CD4-positive, alpha-beta T cell treated with Interleukin-15 for 1 hour (primary cell): ENCODE data around the gene MRGPRG.

Experiments
- DNase-seq: peaks from one replicate; pipeline ENCODE4 v3.0.0-alpha.2; 2020

The MRGPRG gene

DNA sequence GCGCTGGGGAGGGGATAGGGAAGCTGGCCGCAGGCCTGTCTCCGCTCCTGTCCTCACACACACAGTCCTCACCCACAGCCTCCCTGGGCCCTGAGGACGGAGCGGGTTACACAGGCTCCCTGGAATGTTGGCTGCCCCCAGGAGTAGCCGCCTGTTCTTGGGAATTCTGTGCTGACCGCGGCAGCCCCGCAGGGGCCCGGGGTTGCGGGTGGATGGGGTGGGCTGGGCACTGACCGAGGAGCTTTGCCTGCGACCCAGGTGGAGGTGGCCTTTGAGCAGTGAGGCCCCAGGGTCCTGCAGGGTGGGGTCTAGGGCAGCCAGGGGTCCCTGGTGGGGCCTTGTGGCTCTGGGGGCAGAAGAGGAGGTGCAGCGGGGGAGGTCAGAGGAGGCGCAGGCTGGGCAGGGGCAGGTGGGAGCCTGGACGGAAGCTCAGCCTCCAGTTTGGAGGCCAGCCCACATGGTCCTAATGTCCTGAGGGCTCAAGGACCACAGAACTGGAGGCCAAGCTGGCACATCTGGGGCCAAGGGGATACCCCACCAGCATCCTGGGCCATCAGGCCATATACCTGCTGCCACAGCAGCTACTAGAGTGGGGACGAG, 6.6 kb upstream of the MRGPRG start:
- DNase-seq: no peak

DNA sequence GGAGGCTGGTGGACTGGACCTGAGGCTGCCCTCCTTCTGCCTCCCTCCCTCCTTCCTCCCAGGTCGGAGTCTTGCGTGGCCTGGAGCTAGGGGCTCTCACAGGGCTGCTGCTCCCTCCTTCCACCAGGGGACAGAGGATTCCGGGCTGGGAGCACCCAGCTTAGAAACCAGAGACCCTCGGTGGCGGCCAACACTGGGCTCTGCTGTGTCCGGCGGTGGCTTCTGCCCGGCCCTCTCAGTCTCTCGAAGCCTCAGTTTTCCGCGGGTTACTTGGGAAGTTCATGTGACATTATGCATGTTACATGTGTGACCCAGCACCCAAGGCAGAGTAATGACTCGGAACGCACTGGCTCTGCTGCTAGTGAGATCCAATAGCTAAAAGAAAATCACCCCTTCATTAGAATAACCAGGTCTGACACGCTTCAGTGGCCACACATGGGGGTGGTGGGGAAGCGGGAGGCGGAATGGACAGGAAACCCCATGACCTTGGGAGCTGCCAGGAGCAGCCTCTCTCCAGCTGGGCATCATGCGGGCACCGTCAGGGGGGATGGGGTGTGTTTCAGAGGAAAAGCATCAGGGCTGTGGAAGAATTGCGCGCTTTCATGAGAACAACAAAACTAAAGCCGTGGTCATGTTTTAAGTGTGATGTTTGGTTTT, 5.9 kb upstream of the MRGPRG start:
- DNase-seq: no peak

DNA sequence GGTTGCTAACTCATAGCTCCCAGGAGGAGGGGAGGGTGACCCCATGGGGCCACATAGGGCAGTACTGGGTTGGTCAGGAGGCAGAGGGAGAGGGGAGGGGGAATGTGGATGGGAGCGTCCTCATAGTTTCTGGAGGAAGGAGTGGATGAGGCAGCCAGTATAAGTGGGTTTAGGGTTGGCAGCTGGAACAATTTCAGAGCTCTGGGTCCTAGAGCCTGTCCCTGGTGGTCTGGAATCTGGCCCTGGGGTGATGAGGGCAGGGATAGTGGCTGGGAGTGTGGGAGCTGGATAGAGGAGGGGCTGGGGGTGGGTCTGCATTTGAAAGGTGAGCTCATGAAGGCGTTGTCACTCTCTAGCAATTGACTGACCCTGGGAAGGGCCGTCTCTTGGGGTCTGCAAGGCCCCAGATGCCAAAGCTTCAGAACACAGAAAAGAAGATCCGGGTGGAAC, 5.3 kb upstream of the MRGPRG start:
- no peak for DNase-seq

DNA sequence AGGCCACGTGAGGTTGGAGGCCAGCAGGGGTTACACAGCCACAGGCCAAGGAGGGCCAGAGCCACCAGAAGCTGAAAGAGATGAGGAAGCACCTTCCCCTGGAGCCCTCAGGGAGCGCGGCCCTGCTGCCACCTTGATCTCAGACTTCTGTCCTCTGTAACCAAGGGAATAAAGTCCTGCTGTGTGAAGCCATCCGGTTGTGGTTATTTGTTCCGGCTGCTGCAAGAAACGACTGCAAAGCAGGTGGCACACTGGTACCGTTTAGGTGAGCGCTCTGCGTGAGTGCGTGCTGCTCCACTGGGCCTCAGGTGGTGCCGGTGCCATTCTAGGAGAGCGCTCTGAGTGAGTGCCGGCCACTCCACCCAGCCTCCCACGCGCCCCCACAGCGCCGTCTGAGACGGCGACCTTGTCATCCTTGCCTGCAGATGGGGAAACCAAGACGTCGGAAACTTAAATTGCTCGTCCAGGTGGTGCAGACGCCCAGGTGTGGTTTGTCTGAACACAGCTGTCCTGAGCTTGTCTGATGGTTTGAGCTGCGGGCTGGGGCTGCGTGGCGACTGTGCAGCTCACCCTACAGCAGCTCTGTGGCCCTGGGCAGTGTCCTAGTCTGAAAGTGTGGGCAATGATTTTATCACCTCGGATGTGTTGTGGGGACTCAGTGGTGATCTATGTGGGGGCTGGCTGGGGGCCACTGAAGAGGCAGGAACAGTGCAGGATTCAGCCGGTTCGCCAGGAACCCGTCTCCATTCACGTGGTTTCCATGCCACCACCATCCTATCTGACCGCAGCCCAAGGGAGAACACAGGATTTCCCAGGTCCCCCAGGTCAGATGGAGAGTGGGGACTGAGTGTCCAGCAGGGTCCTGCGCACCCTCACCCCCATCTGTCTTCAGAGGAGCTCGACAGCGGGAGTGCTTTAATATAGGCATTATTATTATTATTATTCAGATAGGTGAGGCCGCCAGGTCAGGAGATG, 4.6 kb upstream of the MRGPRG start:
- no peak for DNase-seq

DNA sequence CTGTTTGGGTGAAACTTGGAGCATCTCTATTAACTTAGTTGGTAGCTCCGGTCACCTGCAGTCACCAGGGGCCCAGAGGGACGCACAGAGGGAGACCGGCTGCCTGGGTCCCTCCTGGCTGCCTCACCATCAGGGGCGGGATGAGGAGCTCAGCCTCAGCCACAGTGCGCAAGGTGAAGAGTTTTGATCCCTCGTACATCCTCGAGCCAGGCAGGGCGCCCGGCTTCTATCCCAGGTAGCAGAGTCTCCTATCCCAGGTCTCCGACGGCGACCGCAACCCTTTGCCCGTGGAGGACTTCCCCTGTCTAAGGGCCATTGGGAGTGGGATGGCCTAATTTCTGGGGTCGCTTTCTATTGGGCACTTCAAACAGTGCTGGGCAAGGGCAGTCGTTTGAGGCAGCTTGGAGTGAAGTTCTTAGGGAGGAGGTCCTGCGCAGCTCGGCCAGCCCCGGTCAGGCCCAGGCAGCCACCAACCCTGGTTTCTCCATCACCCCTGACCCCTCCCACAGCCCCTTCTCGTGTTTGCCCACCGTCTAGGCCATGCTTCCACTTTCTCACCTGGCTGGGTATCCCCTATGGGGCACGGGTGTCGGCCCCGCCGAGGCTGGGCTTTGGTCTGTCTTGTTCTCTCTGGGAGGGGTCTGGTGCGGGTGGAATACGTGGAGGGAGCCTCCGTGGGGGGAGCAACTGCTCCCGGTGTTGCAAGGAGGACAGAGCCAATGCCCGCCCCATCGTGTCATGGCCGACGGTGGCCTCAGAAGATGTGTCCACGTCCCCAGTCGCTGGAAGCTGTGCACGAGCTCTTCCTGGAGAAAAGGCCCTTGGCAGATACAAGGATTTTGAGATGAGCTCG, 3.6 kb upstream of the MRGPRG start:
- no peak for DNase-seq

DNA sequence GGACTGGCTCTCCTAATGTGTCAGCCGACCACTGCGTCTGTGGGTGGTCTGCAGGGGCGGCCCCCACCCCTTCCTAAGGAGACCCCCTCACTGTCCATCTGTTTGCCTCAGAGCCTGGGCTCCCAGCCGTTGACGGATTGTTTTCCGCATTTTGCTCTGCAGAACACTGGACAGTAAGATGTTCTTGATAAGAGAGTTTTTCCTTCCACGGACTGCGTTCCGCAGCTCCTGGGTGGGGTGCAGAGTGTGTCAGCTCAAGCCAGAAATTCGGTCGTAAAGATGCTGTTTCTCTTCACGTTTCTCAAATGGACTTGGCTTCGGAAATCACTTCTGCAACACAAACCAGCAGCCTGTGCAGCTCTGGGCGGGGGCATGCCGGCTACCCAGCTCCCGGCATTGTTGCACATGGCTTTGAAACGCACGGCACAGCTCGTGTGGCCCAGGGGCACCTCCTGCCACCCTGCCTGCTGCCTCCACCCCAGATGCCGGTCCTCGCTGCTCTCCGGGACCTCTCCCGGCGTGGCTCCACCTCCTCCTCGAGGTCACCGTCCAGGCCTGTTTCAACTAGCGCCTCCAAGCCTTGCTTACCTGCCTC, 2.9 kb upstream of the MRGPRG start:
- DNase-seq: no peak

DNA sequence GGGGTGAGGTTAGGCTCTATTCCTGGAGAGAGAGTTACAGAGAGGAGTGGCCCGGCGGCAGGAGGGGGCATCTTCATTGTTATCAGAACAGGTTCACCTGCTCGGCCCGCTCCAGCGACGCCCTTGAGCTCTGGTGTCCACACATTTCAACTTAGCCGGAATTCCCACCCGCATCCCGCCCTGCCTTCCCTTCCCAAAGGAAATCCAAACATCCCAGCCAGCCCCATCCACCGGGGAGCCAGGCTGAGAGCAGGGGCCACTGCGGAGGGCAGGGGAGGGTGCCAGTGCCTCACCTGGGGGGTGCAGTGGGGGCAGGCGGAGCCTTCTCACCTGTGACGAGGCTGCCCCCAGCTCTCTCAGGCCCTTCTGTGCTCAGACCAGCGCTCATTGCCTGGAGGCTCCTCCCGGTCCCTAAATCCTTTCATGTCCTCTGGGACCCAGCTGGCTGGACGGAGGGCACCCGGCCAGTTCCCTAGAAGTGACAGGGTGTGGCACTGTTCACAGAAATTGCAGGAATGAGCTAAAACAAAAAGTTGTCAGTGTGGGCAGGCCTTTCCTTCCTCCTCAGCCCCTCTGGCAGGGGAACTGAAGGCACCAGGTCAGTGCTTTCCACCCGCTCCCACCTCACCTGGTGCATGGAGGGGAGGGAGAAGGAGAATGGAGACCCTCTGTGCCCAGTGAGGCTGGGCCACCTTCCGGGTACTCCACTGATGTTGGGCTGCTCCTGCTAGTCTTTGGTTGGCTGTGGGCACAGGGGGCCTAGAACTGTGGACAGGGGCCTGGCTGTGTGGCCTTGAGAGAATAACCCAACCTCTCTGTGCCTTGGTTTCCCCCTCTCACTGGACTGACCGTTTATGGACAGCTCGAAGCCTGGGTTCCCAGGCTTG, 2.2 kb upstream of the MRGPRG start:
- no peak for DNase-seq

DNA sequence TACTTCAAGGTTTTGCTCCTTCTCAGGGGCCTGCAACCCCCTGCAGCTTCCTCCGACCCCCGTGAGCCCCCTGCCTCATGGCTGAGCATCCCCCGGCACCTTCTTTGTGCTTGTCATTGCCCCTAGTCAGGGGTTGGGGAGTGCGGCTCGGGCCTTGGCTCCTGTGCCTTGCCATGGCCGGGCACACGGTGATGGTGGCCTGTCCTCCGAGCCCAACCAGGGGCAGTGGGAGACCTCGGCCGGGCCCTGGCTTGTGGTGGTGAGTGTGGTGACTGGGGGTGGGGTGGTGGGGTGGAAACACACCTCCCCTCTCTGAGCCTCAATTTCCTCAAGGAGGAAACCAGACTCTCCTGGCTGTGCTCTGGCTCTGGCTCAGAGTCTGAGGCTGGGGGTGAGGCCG, 1.5 kb upstream of the MRGPRG start:
- DNase-seq: no peak

DNA sequence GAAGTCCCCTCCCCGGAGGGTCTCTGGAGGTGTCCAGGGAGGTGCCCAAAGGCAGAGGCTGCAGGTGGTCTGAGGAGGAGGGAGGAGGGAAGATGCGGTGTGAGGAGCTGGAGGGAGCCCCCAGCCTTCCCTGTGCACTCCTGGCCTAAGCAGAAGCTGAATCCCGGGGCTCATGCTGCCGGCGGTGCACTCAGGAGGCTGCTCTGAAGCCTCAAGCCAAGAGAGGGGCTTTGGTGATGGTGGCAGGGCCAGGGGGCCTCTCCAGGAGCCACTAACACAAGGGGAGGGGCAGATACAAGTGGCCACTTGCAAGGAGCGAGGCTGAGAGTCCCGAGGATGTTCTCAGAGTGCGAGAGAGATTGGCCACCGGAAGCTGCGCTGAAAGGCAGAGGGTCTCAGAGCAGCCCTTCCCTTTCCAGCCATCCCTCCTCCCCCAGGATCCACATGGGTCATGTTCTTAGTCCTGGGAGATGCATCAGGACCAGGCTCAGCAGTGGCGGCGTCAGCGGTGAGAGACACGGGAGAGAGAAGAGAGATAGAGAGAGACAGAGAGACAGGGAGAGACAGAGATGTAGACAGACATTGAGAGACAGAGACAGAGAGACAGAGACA, 774 bp upstream of the MRGPRG start:
- DNase-seq: no peak

DNA sequence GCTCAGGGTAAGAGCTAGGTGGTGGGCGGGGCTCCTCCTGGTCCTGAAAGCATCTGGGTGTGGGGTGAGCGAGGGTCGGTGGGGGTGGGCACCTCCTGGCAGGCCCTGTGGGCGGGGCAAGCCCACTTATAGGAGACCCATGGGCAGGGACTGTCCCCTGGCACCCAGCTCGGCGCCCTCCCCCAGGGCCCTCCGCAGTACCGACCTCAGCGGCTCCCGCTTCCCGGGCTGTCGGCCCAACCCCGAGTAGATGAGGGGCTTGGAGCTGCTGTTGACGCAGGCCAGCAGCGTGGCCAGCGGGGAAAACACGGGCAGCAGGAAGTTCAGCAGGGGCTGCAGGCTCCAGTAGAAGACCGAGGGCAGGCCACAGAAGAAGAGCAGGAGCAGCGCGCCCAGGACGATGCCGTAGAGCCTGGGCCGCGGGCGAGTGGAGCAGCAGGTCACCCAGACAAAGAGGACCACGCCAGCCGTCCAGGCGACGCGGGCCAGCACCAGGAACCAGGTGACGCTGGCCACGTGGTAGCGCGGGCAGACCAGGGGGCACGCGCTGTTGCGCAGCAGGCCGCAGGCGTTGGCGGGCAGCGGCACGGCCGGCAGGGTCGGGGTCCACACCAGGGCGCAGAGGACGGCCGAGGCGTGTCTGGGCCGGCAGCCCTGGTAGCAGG, 663 bp downstream of the MRGPRG start:
- DNase-seq: no peak

DNA sequence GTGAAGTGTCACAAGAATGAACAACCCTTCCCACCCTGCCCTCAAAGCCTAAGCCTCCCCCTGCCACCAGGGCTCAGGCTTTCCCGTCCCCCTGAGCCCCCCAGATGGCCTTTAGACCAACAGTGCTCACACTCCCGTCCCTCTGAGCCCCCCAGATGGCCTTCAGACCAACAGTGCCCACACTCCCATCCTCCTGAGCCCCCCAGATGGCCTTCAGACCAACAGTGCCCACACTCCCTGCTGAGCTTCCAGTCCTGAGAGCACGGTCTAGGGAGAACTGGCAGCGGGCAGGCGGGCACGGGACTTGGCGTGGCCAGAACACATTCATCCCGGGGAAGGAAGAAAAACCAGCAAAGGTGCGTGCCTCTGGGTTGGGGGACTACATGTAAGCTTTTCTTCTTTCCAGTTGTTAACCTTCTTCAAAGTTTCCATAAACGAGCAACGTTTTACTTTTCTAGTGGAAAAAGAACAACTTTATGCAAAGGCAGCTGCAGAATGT, 2.5 kb downstream of the MRGPRG start:
- DNase-seq: no peak

DNA sequence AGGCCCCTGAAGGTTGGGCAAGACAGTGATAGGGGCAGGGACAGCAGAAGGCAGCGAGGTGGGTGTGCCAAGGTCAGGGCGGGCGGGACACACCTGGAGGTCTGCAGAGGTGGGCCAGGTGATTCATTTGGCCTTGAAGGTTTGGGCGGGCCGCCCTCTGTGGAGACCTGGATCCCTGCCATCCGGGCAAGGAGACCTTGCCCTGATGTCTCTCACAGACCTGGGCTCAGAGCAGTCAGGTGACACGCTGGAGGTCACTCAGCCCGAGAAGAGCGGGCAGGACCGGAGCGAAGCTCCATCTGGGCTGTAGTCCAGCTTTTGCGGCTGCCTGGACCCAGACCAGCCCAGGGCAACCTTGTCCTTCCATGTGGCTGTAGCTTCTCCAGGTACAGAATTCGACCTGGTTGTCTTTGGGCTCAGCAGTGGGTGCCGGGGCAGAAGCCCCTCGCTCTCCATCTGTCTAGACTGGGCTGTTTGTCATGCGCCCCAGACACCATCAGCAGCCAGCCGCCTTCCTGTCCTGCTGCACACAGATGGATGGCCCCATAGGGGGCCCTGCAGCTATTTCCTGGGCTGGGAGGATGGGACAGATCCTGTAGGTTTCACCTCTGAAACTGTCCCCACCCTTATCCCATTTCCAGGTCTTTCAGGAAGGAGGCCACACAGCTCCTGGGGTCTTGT, 3.1 kb downstream of the MRGPRG start:
- DNase-seq: no peak

DNA sequence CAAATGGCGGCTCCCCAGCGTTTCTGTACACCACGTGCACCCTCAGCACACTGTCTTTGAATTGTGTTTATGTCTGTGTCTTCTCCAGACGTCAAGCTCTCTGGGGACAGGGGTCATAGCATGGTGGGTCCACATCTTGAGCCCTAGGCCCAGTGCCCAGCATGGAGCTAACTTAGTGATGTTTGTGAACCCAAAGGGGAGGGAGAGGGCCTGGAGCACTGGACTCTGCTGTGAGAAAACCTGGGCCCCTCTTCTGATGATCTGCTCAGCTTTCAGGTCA, 4.3 kb downstream of the MRGPRG start:
- no peak for DNase-seq

DNA sequence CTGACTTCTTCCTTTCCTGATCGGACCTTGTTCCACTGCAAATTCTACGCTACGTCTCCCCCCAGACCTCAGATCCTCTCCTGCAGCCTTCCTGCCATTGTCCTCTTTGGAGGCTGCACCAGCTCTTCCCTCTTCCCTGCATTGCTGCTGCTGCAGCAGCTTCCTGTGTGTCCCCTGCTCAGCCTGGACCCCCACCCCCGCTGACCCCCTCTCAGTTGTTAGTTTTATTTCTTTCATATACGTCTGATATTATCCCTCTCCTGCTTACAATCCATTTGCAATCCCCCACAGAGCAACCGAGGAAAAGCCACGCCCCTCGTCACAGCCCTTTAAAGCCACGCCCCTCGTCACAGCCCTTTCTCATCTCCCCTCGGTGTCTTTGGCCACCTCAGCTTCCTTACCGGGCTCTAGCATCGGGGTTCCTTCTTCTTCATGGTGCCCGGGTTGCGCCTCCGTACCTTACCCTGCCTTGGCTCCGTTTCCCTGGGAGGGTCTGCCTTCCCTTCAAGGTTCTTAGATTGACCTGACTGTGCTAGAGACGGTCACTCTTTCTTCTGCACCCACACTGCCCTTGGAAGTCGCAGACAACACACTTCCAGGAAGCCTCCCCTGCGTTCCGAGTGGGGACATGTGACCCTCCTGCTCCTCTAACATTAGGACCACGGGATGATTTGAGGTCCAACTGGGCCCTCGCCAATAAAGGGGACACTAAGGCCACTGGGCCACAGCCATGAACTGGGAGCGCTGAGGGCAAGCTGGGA, 4.8 kb downstream of the MRGPRG start:
- no peak for DNase-seq

DNA sequence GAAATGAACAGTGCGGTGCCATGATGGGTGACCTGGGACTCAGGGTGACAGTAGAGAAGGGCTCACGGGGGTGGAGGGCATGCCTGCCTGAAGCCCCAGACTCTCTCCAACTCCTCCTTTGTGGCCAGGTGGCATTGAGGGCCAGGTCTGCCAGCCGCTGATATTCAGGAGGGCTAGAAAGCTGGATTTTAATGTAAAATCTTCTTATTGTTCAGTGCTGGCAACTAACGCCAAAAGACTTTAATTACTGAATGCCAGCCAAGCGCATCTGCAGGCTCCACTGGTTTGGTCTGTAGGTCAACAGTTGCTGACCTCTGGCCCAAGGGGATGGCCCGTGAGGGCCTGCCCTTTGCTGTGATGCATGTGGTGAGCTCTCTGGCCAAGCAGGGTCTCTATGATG, 10.3 kb downstream of the MRGPRG start:
- DNase-seq: no peak

DNA sequence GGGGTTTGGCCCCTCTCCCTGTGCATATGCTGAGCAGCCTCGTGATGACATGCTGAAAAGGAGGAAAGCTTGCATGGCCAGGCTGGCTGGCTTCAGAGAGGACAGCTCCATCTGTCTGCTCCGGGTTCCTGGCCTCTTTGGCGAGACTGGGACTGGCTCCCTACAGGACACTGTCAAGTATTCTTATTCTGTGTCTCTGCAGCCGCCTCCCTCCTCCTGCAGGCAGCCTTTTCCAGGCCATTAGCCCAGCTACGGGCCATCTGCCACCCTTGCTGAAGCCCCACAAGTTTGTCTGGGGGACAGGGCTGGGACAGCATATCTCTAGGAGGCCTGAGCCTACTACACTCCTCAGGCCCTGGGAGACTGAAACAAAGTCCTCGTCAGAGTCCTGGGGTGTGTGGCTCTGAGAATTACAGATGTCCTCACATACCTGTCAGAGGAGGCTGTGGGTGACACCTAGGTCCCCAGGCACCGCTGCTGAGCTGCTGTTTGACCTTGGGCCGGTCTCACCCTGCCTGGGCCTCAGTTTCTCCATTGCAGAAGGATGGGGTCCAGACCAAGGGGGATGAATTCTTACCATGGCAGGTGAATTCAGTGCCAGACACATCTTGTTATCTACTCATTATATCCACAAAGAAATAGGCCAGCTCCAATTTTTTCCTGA, 11.0 kb downstream of the MRGPRG start:
- no peak for DNase-seq

DNA sequence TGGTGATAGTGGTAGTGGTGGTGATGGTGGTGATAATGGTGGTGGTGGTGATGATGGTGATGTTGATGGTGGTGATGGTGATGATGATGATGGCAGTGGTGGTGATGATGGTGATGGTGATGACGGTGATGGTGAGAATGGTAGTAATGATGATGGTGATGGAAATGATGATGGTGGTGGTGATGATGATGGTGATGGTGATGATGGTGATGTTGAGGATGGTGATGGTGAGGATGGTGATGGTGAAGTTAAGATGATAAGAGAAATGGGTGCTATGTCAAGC, 11.8 kb downstream of the MRGPRG start:
- DNase-seq: no peak

DNA sequence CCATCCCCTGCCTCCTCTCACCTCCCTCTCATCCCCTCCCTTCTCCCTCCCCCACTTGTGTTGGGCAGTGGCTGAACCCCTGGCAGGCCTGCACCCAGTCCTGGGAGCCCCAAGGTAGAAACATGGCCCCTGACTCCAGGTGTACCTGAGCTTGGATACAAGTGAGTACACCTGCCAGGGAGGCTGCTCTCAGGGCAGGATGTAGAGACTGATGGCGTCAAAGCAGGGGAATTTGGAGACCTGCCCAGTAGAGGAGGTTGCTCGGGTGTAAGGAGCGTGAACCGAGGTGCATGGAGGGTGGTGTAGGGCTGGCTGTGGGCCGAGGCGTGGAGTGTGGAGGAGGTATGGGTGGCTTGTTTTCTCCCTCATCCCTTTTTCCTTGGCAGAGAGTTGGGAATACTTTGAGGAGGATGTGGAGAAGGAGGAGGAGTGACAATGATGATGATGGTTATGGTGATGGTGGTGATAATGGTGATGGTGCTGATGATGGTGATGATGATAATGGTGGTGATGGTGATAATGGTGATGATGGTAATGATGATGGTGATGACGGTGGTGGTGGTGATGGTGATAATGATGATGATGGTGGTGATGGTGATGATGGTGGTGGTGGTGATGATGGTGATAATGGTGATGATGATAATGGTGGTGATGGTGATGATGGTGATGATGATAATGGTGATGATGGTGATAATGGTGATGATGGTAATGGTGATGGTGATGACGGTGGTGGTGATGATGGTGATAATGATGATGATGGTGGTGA, 12.3 kb downstream of the MRGPRG start:
- DNase-seq: no peak
